ENCODE measurements around the gene PDE8A. TPM values are rescaled to one million over a fixed set of nuclear protein-coding genes. Genes with fewer than 3 reads are reported as not detected.

The PDE8A gene
- total RNA-seq, 1 donor from 2014 or later, result 22.7 TPM

DNA sequence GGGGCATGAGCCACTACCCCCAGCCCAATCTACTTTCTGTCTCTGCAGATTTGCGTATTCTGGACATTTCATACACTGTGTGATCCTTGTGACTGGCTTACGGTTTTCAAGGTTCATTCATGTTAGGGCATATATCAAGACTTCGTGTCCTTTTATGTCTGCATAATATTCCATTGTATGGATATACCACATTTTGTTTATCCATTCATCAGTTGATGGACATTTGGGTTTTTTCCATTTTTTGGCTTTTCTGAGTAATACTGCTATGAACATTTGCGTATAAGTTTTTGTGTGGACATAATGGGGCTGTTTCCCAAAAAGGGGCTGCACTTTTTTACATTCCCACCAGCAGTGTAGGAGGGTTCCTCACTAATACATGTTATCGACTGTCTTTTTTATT is 106.6 kb downstream of the PDE8A start:
- Mint-ChIP-seq H3K4me1 (ENCODE audit: low read depth) (no peaks in the 10 kb centered on the region), H3K27ac (ENCODE audit: unreplicated experiment) (no peak overlapping the region), H3K4me3 (ENCODE audit: unreplicated experiment) (no peak overlapping the region), H3K9me3 (ENCODE audit: low read depth) (peaks cover 4% of the 10 kb centered on the region), H3K36me3 (ENCODE audit: low read depth) (peaks cover 24% of the 10 kb centered on the region), H3K27me3 (ENCODE audit: low read depth) (no peaks in the 10 kb centered on the region)
- TF ChIP-seq, protein P1, sequence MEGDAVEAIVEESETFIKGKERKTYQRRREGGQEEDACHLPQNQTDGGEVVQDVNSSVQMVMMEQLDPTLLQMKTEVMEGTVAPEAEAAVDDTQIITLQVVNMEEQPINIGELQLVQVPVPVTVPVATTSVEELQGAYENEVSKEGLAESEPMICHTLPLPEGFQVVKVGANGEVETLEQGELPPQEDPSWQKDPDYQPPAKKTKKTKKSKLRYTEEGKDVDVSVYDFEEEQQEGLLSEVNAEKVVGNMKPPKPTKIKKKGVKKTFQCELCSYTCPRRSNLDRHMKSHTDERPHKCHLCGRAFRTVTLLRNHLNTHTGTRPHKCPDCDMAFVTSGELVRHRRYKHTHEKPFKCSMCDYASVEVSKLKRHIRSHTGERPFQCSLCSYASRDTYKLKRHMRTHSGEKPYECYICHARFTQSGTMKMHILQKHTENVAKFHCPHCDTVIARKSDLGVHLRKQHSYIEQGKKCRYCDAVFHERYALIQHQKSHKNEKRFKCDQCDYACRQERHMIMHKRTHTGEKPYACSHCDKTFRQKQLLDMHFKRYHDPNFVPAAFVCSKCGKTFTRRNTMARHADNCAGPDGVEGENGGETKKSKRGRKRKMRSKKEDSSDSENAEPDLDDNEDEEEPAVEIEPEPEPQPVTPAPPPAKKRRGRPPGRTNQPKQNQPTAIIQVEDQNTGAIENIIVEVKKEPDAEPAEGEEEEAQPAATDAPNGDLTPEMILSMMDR (IDR thresholded peaks at IDR 0.05), result no peak
- no peak for DNase-seq (ENCODE audit: low spot score)

DNA sequence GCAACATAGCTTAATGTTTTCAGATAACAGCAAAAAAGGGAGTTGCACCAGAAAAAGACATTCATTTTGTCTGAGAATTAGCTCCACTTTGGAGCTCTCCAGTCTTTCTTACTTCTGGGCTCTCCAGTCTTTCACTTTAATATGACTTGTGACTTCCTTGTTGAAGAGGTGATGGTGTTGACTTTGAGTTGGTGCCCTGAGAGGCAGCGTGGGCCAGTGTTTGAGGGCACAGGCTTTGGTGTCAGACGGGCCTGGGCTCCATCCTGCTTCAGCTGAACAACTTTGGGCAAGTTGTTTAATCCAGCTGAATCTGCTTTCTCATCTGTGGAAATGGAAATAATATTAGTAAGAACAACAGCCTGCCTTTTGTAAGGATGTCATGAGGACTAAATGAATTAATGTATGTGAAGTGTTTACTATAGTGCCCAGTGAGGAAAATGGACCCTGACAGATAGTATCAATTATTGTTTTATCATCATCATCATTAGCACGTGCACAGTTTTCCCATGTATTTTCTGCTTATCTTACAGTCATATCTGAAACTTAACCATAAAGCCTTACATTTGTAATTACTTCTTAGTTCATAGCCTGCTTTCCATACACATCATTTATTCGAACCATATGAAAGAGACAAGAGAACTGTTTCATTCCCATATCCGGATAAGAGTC is 108.4 kb downstream of the PDE8A start:
- H3K4me3 Mint-ChIP-seq (ENCODE audit: unreplicated experiment), result no peak overlapping the region
- H3K9me3 Mint-ChIP-seq (ENCODE audit: low read depth), result peaks cover 4% of the 10 kb centered on the region
- H3K36me3 Mint-ChIP-seq (ENCODE audit: low read depth), result peaks cover 24% of the 10 kb centered on the region
- peaks cover 2% of the 10 kb centered on the region for H3K4me1 Mint-ChIP-seq (ENCODE audit: low read depth)
- no peaks in the 10 kb centered on the region for H3K27me3 Mint-ChIP-seq (ENCODE audit: low read depth)
- DNase-seq (ENCODE audit: low spot score), result no peak
- no peak overlapping the region for H3K27ac Mint-ChIP-seq (ENCODE audit: unreplicated experiment)
- TF ChIP-seq, protein P1 (IDR thresholded peaks at IDR 0.05), result no peak

GRCh38 chr15:85091990-85092389 is 110.3 kb downstream of the PDE8A start:
- peaks cover 24% of the 10 kb centered on the region for H3K36me3 Mint-ChIP-seq (ENCODE audit: low read depth)
- H3K27ac Mint-ChIP-seq (ENCODE audit: unreplicated experiment), result no peak overlapping the region
- no peak overlapping the region for H3K4me3 Mint-ChIP-seq (ENCODE audit: unreplicated experiment)
- TF ChIP-seq, protein P1 (IDR thresholded peaks at IDR 0.05), result no peak
- H3K4me1 Mint-ChIP-seq (ENCODE audit: low read depth), result peaks cover 2% of the 10 kb centered on the region
- no peak for DNase-seq (ENCODE audit: low spot score)
- no peaks in the 10 kb centered on the region for H3K27me3 Mint-ChIP-seq (ENCODE audit: low read depth)
- H3K9me3 Mint-ChIP-seq (ENCODE audit: low read depth), result peaks cover 4% of the 10 kb centered on the region

GRCh38 chr15:85094685-85095084 is 113.0 kb downstream of the PDE8A start:
- Mint-ChIP-seq H3K4me1 (ENCODE audit: low read depth) (peaks cover 6% of the 10 kb centered on the region), H3K27ac (ENCODE audit: unreplicated experiment) (no peak overlapping the region), H3K27me3 (ENCODE audit: low read depth) (no peaks in the 10 kb centered on the region), H3K4me3 (ENCODE audit: unreplicated experiment) (no peak overlapping the region), H3K36me3 (ENCODE audit: low read depth) (peaks cover 25% of the 10 kb centered on the region), H3K9me3 (ENCODE audit: low read depth) (no peaks in the 10 kb centered on the region)
- TF ChIP-seq, protein P1 (IDR thresholded peaks at IDR 0.05), result no peak
- DNase-seq (ENCODE audit: low spot score), result no peak

DNA sequence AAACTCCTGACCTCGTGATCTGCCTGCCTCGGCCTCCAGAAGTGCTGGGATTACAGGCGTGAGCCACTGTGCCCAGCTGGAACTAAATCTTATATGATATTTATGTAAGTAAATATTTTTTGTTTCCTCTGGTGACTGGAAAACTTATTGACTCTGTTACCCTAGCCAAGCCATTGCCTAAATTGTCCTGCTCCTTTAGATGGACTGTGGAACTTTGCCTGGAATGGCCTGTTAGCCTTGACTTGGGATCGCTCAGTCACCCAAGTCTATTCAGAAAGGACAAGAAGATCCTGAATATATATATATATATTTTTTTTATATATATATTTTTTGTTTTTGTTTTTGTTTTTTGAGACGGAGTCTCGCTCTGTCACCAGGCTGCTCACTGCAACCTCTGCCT is 113.9 kb downstream of the PDE8A start:
- Mint-ChIP-seq H3K4me3 (ENCODE audit: unreplicated experiment) (no peak overlapping the region), H3K4me1 (ENCODE audit: low read depth) (peaks cover 6% of the 10 kb centered on the region), H3K36me3 (ENCODE audit: low read depth) (peaks cover 24% of the 10 kb centered on the region), H3K27ac (ENCODE audit: unreplicated experiment) (no peak overlapping the region), H3K9me3 (ENCODE audit: low read depth) (no peaks in the 10 kb centered on the region), H3K27me3 (ENCODE audit: low read depth) (no peaks in the 10 kb centered on the region)
- no peak for DNase-seq (ENCODE audit: low spot score)
- TF ChIP-seq, protein P1 (IDR thresholded peaks at IDR 0.05), result no peak

Measured in chondrocyte (in vitro differentiated cells).